A549 treated with GW870086 at 1 μM for 4 hours (cell line): ENCODE data around the gene EVA1C. TPM values are rescaled to one million over a fixed set of nuclear protein-coding genes. Genes with fewer than 3 reads are reported as not detected.

Source experiments
- total RNA-seq: library from RNA; stranded (reverse); fragments of 200-300 nt; extraction: Qiagen RNA extraction; gene quantifications from 5 replicates; pipeline ENCODE4 v1.2.3, GENCODE V29; 2022; ENCODE audit warnings: low read depth

The EVA1C gene, protein sequence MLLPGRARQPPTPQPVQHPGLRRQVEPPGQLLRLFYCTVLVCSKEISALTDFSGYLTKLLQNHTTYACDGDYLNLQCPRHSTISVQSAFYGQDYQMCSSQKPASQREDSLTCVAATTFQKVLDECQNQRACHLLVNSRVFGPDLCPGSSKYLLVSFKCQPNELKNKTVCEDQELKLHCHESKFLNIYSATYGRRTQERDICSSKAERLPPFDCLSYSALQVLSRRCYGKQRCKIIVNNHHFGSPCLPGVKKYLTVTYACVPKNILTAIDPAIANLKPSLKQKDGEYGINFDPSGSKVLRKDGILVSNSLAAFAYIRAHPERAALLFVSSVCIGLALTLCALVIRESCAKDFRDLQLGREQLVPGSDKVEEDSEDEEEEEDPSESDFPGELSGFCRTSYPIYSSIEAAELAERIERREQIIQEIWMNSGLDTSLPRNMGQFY
- 48.6 to 58.1 TPM (median 49.3 TPM) in 5 replicates for total RNA-seq

DNA sequence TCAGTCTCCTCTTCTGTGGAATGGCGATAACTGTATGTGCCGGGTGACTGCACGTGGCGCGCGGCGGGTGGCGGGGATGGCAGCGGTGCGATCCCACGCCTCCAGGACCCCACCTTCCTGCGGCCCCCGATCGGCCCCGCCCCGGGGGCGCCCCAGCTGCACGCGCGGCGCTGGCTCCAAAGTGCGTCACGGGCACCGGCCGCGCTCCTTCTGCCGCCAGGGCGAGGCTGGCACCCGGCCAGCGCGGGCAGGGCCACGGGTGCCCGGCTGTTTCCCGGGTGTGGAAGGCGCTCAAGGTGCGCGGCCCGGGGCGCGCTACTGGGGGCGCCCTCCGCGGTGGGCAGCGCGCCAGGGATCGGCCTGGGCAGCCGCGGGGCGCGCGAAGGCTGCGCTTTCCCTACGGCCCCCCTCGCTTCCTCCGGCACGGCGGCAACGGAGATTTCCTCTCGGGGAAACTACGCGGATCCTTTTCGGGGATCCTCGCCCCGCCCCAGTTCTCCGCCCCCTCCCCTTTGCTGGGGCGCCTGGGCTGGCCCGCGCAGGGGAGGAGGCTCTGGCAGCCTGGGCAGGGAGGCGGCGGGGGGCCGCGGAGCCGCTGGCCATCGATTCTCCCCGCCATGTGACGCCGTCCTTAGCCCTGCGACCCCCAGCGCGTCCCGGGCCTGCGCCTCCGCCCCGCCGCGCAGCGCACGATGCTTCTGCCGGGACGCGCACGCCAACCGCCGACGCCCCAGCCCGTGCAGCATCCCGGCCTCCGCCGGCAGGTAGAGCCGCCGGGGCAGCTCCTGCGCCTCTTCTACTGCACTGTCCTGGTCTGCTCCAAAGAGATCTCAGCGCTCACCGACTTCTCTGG lies at the start of gene EVA1C:
Gene EVA1C, plus strand, starts transcription at position 545 of the 853 bp plus-strand sequence. Its CDS starts 148 bp downstream, at position 693.

DNA sequence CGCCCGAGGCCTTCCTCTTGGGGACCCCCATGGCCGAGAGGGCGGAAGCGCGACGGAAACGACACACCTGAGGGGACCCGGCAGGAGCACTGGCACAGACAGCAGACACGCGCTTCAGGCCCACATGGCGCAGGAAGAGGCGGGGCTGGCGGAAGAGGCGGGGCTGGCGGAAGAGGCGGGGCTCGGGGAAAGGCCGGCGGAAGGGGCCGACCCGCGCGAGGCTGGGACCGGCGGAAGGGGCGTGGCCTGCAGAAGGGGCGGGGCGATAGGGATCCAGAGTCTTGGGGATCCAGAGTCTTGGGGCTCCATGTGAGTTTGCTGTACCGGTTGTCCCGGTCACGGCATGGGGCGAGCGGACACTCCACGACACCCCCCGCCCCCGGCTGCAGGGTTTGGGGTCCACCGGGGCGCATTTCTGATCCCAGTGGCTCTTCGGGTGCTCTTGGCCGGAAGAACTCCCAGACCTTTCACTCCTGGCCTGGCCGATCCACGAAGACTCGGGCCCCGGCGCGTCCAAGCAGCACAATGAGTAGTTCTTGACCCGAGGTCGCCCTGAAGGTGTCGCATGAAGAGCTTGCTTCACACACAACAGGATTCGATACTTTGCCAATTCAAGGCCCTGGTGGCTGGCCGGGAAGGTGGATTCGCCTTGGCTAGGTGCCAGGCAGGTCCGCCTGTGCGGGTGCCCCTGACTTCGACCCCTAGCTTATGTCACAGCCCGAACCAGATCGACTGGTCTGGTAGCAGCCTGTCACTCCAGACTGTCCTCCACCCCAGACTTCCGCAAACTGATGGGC lies 19.4 kb upstream of the EVA1C start, which contains the start of gene URB1:
Gene URB1, minus strand, starts transcription at position 133 of the 797 bp plus-strand sequence. Its CDS starts 102 bp downstream, at position 31.

Other genes with a start within 250 kb of the EVA1C start
- gene MIS18A, start 133.7 kb upstream of the EVA1C start, total RNA-seq: 14.2 to 16.6 TPM (median 14.8 TPM) in 5 replicates
- gene MRAP, start 113.9 kb upstream of the EVA1C start, total RNA-seq: not detected in 5 replicates
- 10.9 to 13.4 TPM (median 13.1 TPM) in 5 replicates for gene URB1, start 19.7 kb upstream of the EVA1C start, total RNA-seq
- 0.82 to 1.2 TPM (median 1.1 TPM) in 5 replicates for gene TCP10L, start 172.8 kb downstream of the EVA1C start, total RNA-seq
- 26.8 to 32.6 TPM (median 30.8 TPM) in 5 replicates for gene CFAP298, start 199.7 kb downstream of the EVA1C start, total RNA-seq